HUDEP-2 (cell line): ENCODE measurements around the gene SHISA3.

ENCODE experiments used
- DNase-seq, 76 experiments: peaks; one replicate each; lab custom pipeline; 2025; ENCODE audit not compliant: unreplicated experiment in 76 of 76; lab: John Stamatoyannopoulos, UW

The SHISA3 gene

DNA sequence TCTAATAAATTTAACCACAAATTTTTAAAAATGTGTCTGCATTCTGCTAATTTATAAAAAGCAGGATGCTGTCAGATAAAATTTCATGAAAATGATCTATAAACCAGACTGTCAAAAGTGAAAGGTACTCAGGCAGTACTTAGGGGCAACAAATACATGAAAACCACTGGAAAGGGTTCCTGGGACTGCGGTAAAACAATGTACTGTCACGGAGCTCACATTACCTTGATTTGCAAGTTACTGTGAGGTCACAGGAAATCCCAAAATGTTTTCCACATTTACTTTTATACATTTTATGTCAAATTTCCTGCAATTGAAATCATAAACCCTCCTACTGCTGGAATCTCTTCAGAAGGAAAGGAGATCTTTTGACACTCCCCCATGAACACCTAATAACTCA lies 45.3 kb downstream of the SHISA3 start:
- DNase-seq, result no peak

DNA sequence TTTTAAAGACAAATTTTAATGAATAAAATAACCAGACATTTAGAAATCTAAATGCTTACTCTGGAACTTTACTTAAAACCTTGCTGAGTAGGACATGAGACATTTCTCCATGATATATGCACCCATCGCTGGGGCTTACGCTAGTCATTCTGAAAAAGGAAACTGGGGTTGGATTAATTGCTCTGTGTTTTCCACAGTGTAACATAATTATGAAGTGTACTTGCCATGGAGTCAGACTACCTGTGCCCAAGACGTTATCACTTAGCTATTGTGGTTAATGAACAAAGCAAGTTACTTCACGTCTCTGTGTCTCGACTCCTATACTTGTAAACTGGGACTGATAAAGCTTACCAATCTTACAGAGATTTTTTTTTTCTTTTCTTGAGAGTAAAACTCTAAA lies 47.8 kb downstream of the SHISA3 start:
- DNase-seq, result no peak

DNA sequence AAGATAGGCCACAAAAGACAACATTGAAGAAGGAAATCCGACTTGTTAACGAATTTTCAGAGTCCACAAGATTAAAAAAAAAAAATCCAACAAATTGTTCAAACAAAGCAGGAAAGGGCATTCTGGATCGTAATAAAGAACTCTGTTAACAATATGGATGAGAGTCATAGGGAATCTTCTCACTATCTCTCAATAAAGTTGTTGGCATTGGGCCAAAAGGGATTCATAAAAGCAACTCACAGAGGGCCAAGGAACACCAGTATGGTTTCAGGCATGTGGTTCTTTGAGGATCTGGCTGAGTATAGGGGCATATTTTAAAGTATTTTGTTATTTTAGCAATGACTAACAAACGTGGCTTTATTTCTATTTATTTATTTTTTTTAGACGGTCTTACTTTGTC lies 49.5 kb downstream of the SHISA3 start:
- no peak for DNase-seq
